KOPT-K1 (cell line): ENCODE results near the gene MEN1.
A peak's percentile ranks its signal among the peaks of the same experiment; 100 is the strongest.
"Not testable (repeated sequence)": the region's sequence is repeated elsewhere in the genome, so short reads cannot be mapped to it uniquely, and the experiment has no call there.

Experiments
- H3K27ac ChIP-seq: fragments of 200-600 bp; sonication (generic); 2 replicates; pipeline ENCODE4 v1.5.1; 2016; ENCODE audit warnings: antibody characterized with exemption, mild to moderate bottlenecking, low read depth, low read length; ENCODE audit not compliant: poor library complexity, severe bottlenecking
- H3K36me3 ChIP-seq: fragments of 200-600 bp; sonication (generic); 2 replicates; pipeline ENCODE4 v1.5.1; 2017; ENCODE audit warnings: antibody characterized with exemption, mild to moderate bottlenecking, low read length, moderate library complexity; ENCODE audit not compliant: insufficient read depth
- H3K9me3 ChIP-seq: fragments of 200-600 bp; sonication (generic); 2 replicates; pipeline ENCODE4 v1.5.1; 2017; ENCODE audit warnings: antibody characterized with exemption, low read length, mild to moderate bottlenecking; ENCODE audit not compliant: insufficient read depth, poor library complexity, severe bottlenecking

MEN1 gene

GRCh38 chr11:64849598-64850356 is 39.4 kb upstream of the MEN1 start:
- H3K9me3 ChIP-seq: no peaks in the 10 kb centered on the region

GRCh38 chr11:64848826-64849597 is 38.7 kb upstream of the MEN1 start:
- Histone ChIP-seq H3K27ac (peak overlapping the region; percentile 53), H3K36me3 (peaks cover 16% of the 10 kb centered on the region; the same call in 1 of the 2 replicates)

More at GRCh38 chr11:64849598-64850356, 39.4 kb upstream of the MEN1 start:
- Histone ChIP-seq H3K36me3 (peaks cover 24% of the 10 kb centered on the region), H3K27ac (peak overlapping the region; percentile 53)

GRCh38 chr11:64848214-64848825 is 38.0 kb upstream of the MEN1 start:
- peak overlapping the region; percentile 53 for H3K27ac ChIP-seq
- H3K9me3 ChIP-seq: no peaks in the 10 kb centered on the region
- H3K36me3 ChIP-seq: peaks cover 9% of the 10 kb centered on the region; the same call in 1 of the 2 replicates

More at GRCh38 chr11:64848826-64849597, 38.7 kb upstream of the MEN1 start:
- H3K9me3 ChIP-seq: no peaks in the 10 kb centered on the region

- H3K27ac ChIP-seq: no peak overlapping the region
- H3K36me3 ChIP-seq: no peaks in the 10 kb centered on the region
- no peaks in the 10 kb centered on the region for H3K9me3 ChIP-seq
Measured at GRCh38 chr11:64846998-64847666, 36.8 kb upstream of the MEN1 start.

GRCh38 chr11:64845776-64846129 is 35.4 kb upstream of the MEN1 start:
- H3K36me3 ChIP-seq, H3K27ac ChIP-seq, H3K9me3 ChIP-seq: not testable (repeated sequence)

GRCh38 chr11:64845129-64845775 is 34.9 kb upstream of the MEN1 start:
- Histone ChIP-seq H3K9me3 (no peaks in the 10 kb centered on the region), H3K27ac (peak overlapping the region; percentile 45), H3K36me3 (no peaks in the 10 kb centered on the region)

- Histone ChIP-seq H3K9me3 (no peaks in the 10 kb centered on the region), H3K36me3 (no peaks in the 10 kb centered on the region), H3K27ac (peak within 1 kb of the TSS; percentile 45)
Measured at GRCh38 chr11:64844330-64845128, 34.2 kb upstream of the MEN1 start, which contains the start of gene CDC42BPG. Gene CDC42BPG, minus strand, starts transcription at chr11:64844653. Its CDS starts 84 bp downstream, at chr11:64844569.

- Histone ChIP-seq H3K9me3 (no peaks in the 10 kb centered on the region), H3K27ac (no peak overlapping the region), H3K36me3 (no peaks in the 10 kb centered on the region)
Measured at GRCh38 chr11:64843686-64844329, 33.5 kb upstream of the MEN1 start.

- no peaks in the 10 kb centered on the region for H3K36me3 ChIP-seq
- H3K9me3 ChIP-seq: no peaks in the 10 kb centered on the region
- no peak overlapping the region for H3K27ac ChIP-seq
Measured at GRCh38 chr11:64842851-64843685, 32.7 kb upstream of the MEN1 start.

- H3K27ac ChIP-seq: no peak overlapping the region
- no peaks in the 10 kb centered on the region for H3K36me3 ChIP-seq
- H3K9me3 ChIP-seq: no peaks in the 10 kb centered on the region
Measured at GRCh38 chr11:64842366-64842759, 32.0 kb upstream of the MEN1 start.

GRCh38 chr11:64841592-64842365 is 31.4 kb upstream of the MEN1 start:
- Histone ChIP-seq H3K36me3 (no peaks in the 10 kb centered on the region), H3K9me3 (no peaks in the 10 kb centered on the region), H3K27ac (no peak overlapping the region)
